IMR-90 (cell line): ENCODE data around the gene CCR5. TPM values are rescaled to one million over a fixed set of nuclear protein-coding genes. Genes with fewer than 3 reads are reported as not detected.

Source experiments
- ATAC-seq: fragments of 200-7000 bp; cut with Tn5 transposase; 2 replicates; pipeline ENCODE4 v1.9.1; 2020; ENCODE audit warnings: low read depth, mild to moderate bottlenecking, moderate library complexity
- BruUV-seq: library from RNA; stranded (reverse); fragments of 400-500 nt; replicated peaks from 2 replicates; lab custom pipeline; 2021; lab: Mats Ljungman, UMichigan
- CTCF ChIA-PET: fragments of 300-600 bp; formaldehyde crosslinking; extraction: SDS; loops from one replicate; lab custom pipeline; 2021; ENCODE audit warnings: antibody characterized with exemption; lab: Yijun Ruan, JAX
- POLR2A ChIA-PET: fragments of 300-600 bp; sonication (Branson Sonifier 250); formaldehyde crosslinking; loops from one replicate; lab custom pipeline; 2022; ENCODE audit warnings: antibody characterized with exemption; ENCODE audit not compliant: unreplicated experiment; lab: Charles Lee
- DNase-seq: peaks from one replicate; pipeline ENCODE4 v3.0.0; 2013
- H2AFZ ChIP-seq: replicated peaks from 2 replicates; pipeline ENCODE3; 2013; ENCODE audit warnings: low read length, mild to moderate bottlenecking; ENCODE audit not compliant: poor library complexity
- H2AK5ac ChIP-seq: 2 replicates; pipeline ENCODE4 v1.6.1; 2013; ENCODE audit warnings: low read depth, low read length, inconsistent platforms
- H2AK9ac ChIP-seq: replicated peaks from 2 replicates; pipeline ENCODE3; 2013; ENCODE audit warnings: mild to moderate bottlenecking, low read depth, low read length, moderate library complexity; ENCODE audit not compliant: poor library complexity
- H2BK120ac ChIP-seq: 2 replicates; pipeline ENCODE4 v1.6.1; 2013; ENCODE audit warnings: low read depth, low read length, inconsistent platforms
- H2BK15ac ChIP-seq: 3 replicates; pipeline ENCODE4 v1.6.1; 2013; ENCODE audit warnings: low read depth, low read length, inconsistent platforms
- H2BK20ac ChIP-seq: 2 replicates; pipeline ENCODE4 v1.6.1; 2013; ENCODE audit warnings: low read depth, mild to moderate bottlenecking, inconsistent platforms, low read length, moderate library complexity
- H2BK5ac ChIP-seq: 2 replicates; pipeline ENCODE4 v1.6.1; 2013; ENCODE audit warnings: mild to moderate bottlenecking, low read depth, low read length, inconsistent platforms; ENCODE audit not compliant: poor library complexity, severe bottlenecking
- H3K14ac ChIP-seq: replicated peaks from 2 replicates; pipeline ENCODE4 v1.6.1; 2013; ENCODE audit warnings: low read depth, low read length, inconsistent platforms
- H3K18ac ChIP-seq: 2 replicates; pipeline ENCODE4 v1.6.1; 2013; ENCODE audit warnings: low read depth, low read length, control low read depth
- H3K23ac ChIP-seq: 2 replicates; pipeline ENCODE4 v1.6.1; 2013; ENCODE audit warnings: low read depth, low read length, inconsistent platforms
- H3K27ac ChIP-seq: 2 replicates; pipeline ENCODE4 v1.5.1; 2013; ENCODE audit warnings: mild to moderate bottlenecking, control low read depth, low read length; ENCODE audit not compliant: insufficient read depth
- H3K27me3 ChIP-seq: 2 replicates; pipeline ENCODE4 v1.6.1; 2013; ENCODE audit warnings: low read length; ENCODE audit not compliant: control insufficient read depth, insufficient read depth
- H3K36me3 ChIP-seq: 2 replicates; pipeline ENCODE4 v1.6.1; 2013; ENCODE audit warnings: low read length, mixed read lengths; ENCODE audit not compliant: control insufficient read depth, insufficient read depth
- H3K4ac ChIP-seq: 2 replicates; pipeline ENCODE4 v1.6.1; 2013; ENCODE audit warnings: low read depth, low read length, inconsistent platforms
- H3K4me1 ChIP-seq: 2 replicates; pipeline ENCODE4 v1.6.1; 2013; ENCODE audit warnings: low read length, mixed read lengths; ENCODE audit not compliant: control insufficient read depth, insufficient read depth
- H3K4me2 ChIP-seq: 2 replicates; pipeline ENCODE4 v1.6.1; 2013; ENCODE audit warnings: low read depth, mild to moderate bottlenecking, control low read depth, low read length, moderate library complexity
- H3K4me3 ChIP-seq: 2 replicates; pipeline ENCODE4 v1.5.1; 2013; ENCODE audit warnings: low read depth, mild to moderate bottlenecking, control low read depth, low read length, moderate library complexity; ENCODE audit not compliant: insufficient read depth
- H3K56ac ChIP-seq: 2 replicates; pipeline ENCODE4 v1.6.1; 2013; ENCODE audit warnings: low read length, inconsistent platforms; ENCODE audit not compliant: insufficient read depth; ENCODE audit errors: extremely low read depth
- H3K79me1 ChIP-seq, 2 experiments: 2 replicates each; pipeline ENCODE4 v1.6.1; 2013; ENCODE audit warnings: low read length in 2 of 2, inconsistent platforms in 1 of 2, low read depth in 1 of 2
- H3K9ac ChIP-seq: 2 replicates; pipeline ENCODE4 v1.6.1; 2013; ENCODE audit warnings: low read depth, low read length, control low read depth
- H3K9me1 ChIP-seq: 2 replicates; pipeline ENCODE4 v1.6.1; 2013; ENCODE audit warnings: low read length, inconsistent platforms; ENCODE audit not compliant: insufficient read depth
- H3K9me3 ChIP-seq: 2 replicates; pipeline ENCODE4 v1.6.1; 2013; ENCODE audit warnings: low read length; ENCODE audit not compliant: control insufficient read depth, insufficient read depth
- H4K20me1 ChIP-seq: 2 replicates; pipeline ENCODE4 v1.6.1; 2013; ENCODE audit warnings: low read length, inconsistent platforms; ENCODE audit not compliant: insufficient read depth
- H4K5ac ChIP-seq: 2 replicates; pipeline ENCODE4 v1.6.1; 2013; ENCODE audit warnings: mild to moderate bottlenecking, low read depth, low read length, control low read depth
- H4K8ac ChIP-seq, 2 experiments: 2 replicates each; pipeline ENCODE4 v1.6.1; 2013; ENCODE audit warnings: low read depth in 2 of 2, low read length in 2 of 2, control low read depth in 1 of 2, inconsistent platforms in 1 of 2
- H4K91ac ChIP-seq: 2 replicates; pipeline ENCODE4 v1.6.1; 2013; ENCODE audit warnings: low read depth, low read length, inconsistent platforms; ENCODE audit not compliant: insufficient read depth
- BHLHE40 ChIP-seq: fragments of 150-350 bp; IDR thresholded peaks from 2 replicates; pipeline ENCODE4 v1.6.1; 2016; ENCODE audit warnings: mild to moderate bottlenecking, low read depth, low read length
- CEBPB ChIP-seq: IDR thresholded peaks from 2 replicates; pipeline ENCODE4 v1.6.1; 2012; ENCODE audit warnings: low read depth, low read length, improper control_type of control experiment
- CHD1 ChIP-seq: IDR thresholded peaks from 2 replicates; pipeline ENCODE4 v1.6.1; 2012; ENCODE audit warnings: low read depth, low read length, improper control_type of control experiment
- CTCF ChIP-seq: conservative IDR thresholded peaks from 2 replicates; pipeline ENCODE4 v1.5.1; 2012; ENCODE audit warnings: mild to moderate bottlenecking, low read depth, low read length, improper control_type of control experiment
- ELK1 ChIP-seq: fragments of 150-350 bp; IDR thresholded peaks from 2 replicates; pipeline ENCODE4 v1.6.1; 2016; ENCODE audit warnings: low read depth, mild to moderate bottlenecking, low read length, moderate library complexity, borderline replicate concordance
- FOS ChIP-seq: fragments of 150-350 bp; IDR thresholded peaks from 2 replicates; pipeline ENCODE4 v1.6.1; 2016; ENCODE audit warnings: low read depth, low read length
- MAFK ChIP-seq: IDR thresholded peaks from 2 replicates; pipeline ENCODE4 v1.6.1; 2012; ENCODE audit warnings: low read depth, low read length, improper control_type of control experiment
- MAZ ChIP-seq: IDR thresholded peaks from 2 replicates; pipeline ENCODE4 v1.6.1; 2012; ENCODE audit warnings: low read depth, mild to moderate bottlenecking, low read length, improper control_type of control experiment, moderate library complexity, borderline replicate concordance
- MXI1 ChIP-seq: IDR thresholded peaks from 2 replicates; pipeline ENCODE4 v1.6.1; 2012; ENCODE audit warnings: low read depth, mild to moderate bottlenecking, low read length, moderate library complexity, borderline replicate concordance
- NFE2L2 ChIP-seq: fragments of 150-350 bp; IDR thresholded peaks from 2 replicates; pipeline ENCODE4 v1.6.1; 2016; ENCODE audit warnings: low read depth, mild to moderate bottlenecking, low read length
- POLR2A ChIP-seq: IDR thresholded peaks from 2 replicates; pipeline ENCODE4 v1.6.1; 2012; ENCODE audit warnings: mild to moderate bottlenecking, low read depth, low read length
- RAD21 ChIP-seq: IDR thresholded peaks from 2 replicates; pipeline ENCODE4 v1.6.1; 2012; ENCODE audit warnings: low read length, improper control_type of control experiment
- RCOR1 ChIP-seq: IDR thresholded peaks from 2 replicates; pipeline ENCODE4 v1.6.1; 2012; ENCODE audit warnings: mild to moderate bottlenecking, low read length, improper control_type of control experiment; ENCODE audit not compliant: insufficient replicate concordance
- RFX5 ChIP-seq: IDR thresholded peaks from 2 replicates; pipeline ENCODE4 v1.8.0; 2012; ENCODE audit warnings: low read depth, mild to moderate bottlenecking, low read length, moderate library complexity
- SMC3 ChIP-seq: fragments of 150-350 bp; IDR thresholded peaks from 2 replicates; pipeline ENCODE4 v1.6.1; 2016; ENCODE audit warnings: low read depth, mild to moderate bottlenecking, antibody characterized with exemption, low read length, moderate library complexity
- USF2 ChIP-seq: fragments of 150-350 bp; IDR thresholded peaks from 2 replicates; pipeline ENCODE4 v1.6.1; 2017; ENCODE audit warnings: mild to moderate bottlenecking, antibody characterized with exemption, low read length, low read depth
- WGBS, 2 experiments: methylation state at CpG; one replicate each; pipeline versions ENCODE4 v1.1.5 to v1.1.7; 2013; ENCODE audit warnings: missing lambda C conversion rate in 2 of 2; ENCODE audit not compliant: insufficient read length in 1 of 2; ENCODE audit errors: extremely low coverage in 2 of 2; 5-methylcytosine and 5-hydroxymethylcytosine counted together
- dilution Hi-C: fragments of 300-500 bp; cut with HindIII; formaldehyde crosslinking; loops from one replicate; pipeline ENCODE4 v1.14.3; 2018; ENCODE audit warnings: low sequenced_read_pairs; ENCODE audit not compliant: unreplicated experiment
- in situ Hi-C: fragments of 300-500 bp; cut with MboI; formaldehyde crosslinking; loops from 3 replicates; pipeline ENCODE4 v1.14.3; 2019; ENCODE audit warnings: low sequenced_read_pairs, inconsistent platforms, mixed read lengths
- intact Hi-C: fragments of 100-400 bp; cut with micrococcal nuclease; formaldehyde crosslinking; loops from 2 replicates; pipeline ENCODE4 v1.10.0; 2022
- polyA plus RNA-seq, 3 experiments: library from polyadenylated mRNA; depleted of rRNA; stranded (reverse); fragments of >200 nt; gene quantifications; 2 replicates each; pipeline ENCODE4 v1.2.3, GENCODE V29; 2012; ENCODE audit warnings: low replicate concordance in 1 of 3
- total RNA-seq: library from RNA; depleted of rRNA; stranded (reverse); fragments of >200 nt; gene quantifications from 2 replicates; pipeline ENCODE4 v1.2.3, GENCODE V29; 2012

CCR5 gene
- total and polyA plus RNA-seq, 2 of the 4 experiments (the other 2 are of a cell fraction), result not detected

- Histone ChIP-seq H3K9me3 (no peaks in the 10 kb centered on the region), H3K36me3 (no peaks in the 10 kb centered on the region), H3K56ac (no peak overlapping the region), H3K27ac (no peak overlapping the region), H3K27me3 (peaks cover 4% of the 10 kb centered on the region), H2BK15ac (no peak overlapping the region), H2AFZ (no peak overlapping the region), H2BK5ac (no peak overlapping the region), H3K9ac (no peak overlapping the region), H2AK5ac (no peak overlapping the region), H3K23ac (no peak overlapping the region), H4K5ac (no peak overlapping the region), H3K4me1 (no peaks in the 10 kb centered on the region), H3K4me3 (no peak overlapping the region), H4K20me1 (no peaks in the 10 kb centered on the region), H3K9me1 (no peaks in the 10 kb centered on the region), H3K14ac (no peak overlapping the region), H3K4ac (no peak overlapping the region), H2BK120ac (no peak overlapping the region), H3K79me1 (no peaks in the 10 kb centered on the region), H3K18ac (no peak overlapping the region), H3K4me2 (no peak overlapping the region), H2BK20ac (no peak overlapping the region), H4K91ac (no peak overlapping the region), H2AK9ac (no peak overlapping the region), H4K8ac (no peak overlapping the region)
- in situ Hi-C loops (no loop called here), dilution Hi-C loops (no loop called here), intact Hi-C loops (no loop called here)
- DNase-seq (no peak), ATAC-seq (no peak)
- no CpG with 5 or more reads among the region's 4 CpGs for WGBS, 2 experiments
- no TSS peak for BruUV-seq
- POLR2A ChIA-PET, result no interaction called here
- CTCF ChIA-PET, result no interaction called here
- TF ChIP-seq RCOR1 (no peak), BHLHE40 (no peak), MAZ (no peak), NFE2L2 (no peak), ELK1 (no peak), CEBPB (no peak), RAD21 (no peak), FOS (no peak), USF2 (no peak), SMC3 (no peak), CTCF (no peak), CHD1 (no peak), RFX5 (no peak), MAFK (no peak), POLR2A (no peak), MXI1 (no peak)
Measured at GRCh38 chr3:46344476-46344875, 26.3 kb upstream of the CCR5 start.
